Pons (tissue), 1 donor: ENCODE results near the gene SERTAD3.
A peak's percentile ranks its signal among the peaks of the same experiment; 100 is the strongest.
"Not testable (repeated sequence)": the region's sequence is repeated elsewhere in the genome, so short reads cannot be mapped to it uniquely, and the experiment has no call there.

ENCODE experiments used
- DNase-seq: peaks from one replicate; pipeline ENCODE4 v3.0.0-alpha.2; 2016; ENCODE audit warnings: low spot score

Gene SERTAD3

GRCh38 chr19:40444000-40444824 lies at the start of gene SERTAD3:
Gene SERTAD3, minus strand, starts transcription at chr19:40444335. Its CDS starts 2,255 bp downstream, at chr19:40442080.
- DNase-seq: peak; percentile 95

GRCh38 chr19:40493778-40494177 lies 49.6 kb upstream of the SERTAD3 start:
- no peak for DNase-seq

GRCh38 chr19:40492274-40492673 lies 48.1 kb upstream of the SERTAD3 start:
- no peak for DNase-seq

GRCh38 chr19:40489882-40490230 lies 45.7 kb upstream of the SERTAD3 start:
- no peak for DNase-seq

GRCh38 chr19:40486017-40486416 lies 41.9 kb upstream of the SERTAD3 start:
- DNase-seq: no peak

- DNase-seq: not testable (repeated sequence)
Observed at GRCh38 chr19:40475878-40476644, 31.9 kb upstream of the SERTAD3 start.

- DNase-seq: no peak
Observed at GRCh38 chr19:40474737-40475136, 30.6 kb upstream of the SERTAD3 start.

GRCh38 chr19:40472516-40472915 lies 28.4 kb upstream of the SERTAD3 start:
- no peak for DNase-seq

- no peak for DNase-seq
Observed at GRCh38 chr19:40471111-40471510, 27.0 kb upstream of the SERTAD3 start.

- DNase-seq: no peak
Observed at GRCh38 chr19:40469011-40469410, 24.9 kb upstream of the SERTAD3 start.

- no peak for DNase-seq
Observed at GRCh38 chr19:40466985-40467734, 23.0 kb upstream of the SERTAD3 start, which contains the start of gene SPTBN4. Gene SPTBN4, plus strand, starts transcription at chr19:40467001. Its CDS starts 5,621 bp downstream, at chr19:40472622.

- DNase-seq: no peak
Observed at GRCh38 chr19:40466219-40466984, 22.3 kb upstream of the SERTAD3 start.

- DNase-seq: peak; percentile 100
Observed at GRCh38 chr19:40465557-40466218, 21.6 kb upstream of the SERTAD3 start, which contains the start of gene BLVRB. Gene BLVRB, minus strand, starts transcription at chr19:40465745. Its CDS starts 57 bp downstream, at chr19:40465688.

- peak; percentile 45 for DNase-seq
Observed at GRCh38 chr19:40465025-40465556, 21.0 kb upstream of the SERTAD3 start.

GRCh38 chr19:40464059-40465024 lies 20.2 kb upstream of the SERTAD3 start:
- peak; percentile 79 for DNase-seq

GRCh38 chr19:40463587-40464037 lies 19.5 kb upstream of the SERTAD3 start:
- not testable (repeated sequence) for DNase-seq

- peak; percentile 23 for DNase-seq
Observed at GRCh38 chr19:40461669-40462221, 17.6 kb upstream of the SERTAD3 start.

- DNase-seq: no peak
Observed at GRCh38 chr19:40460185-40460584, 16.1 kb upstream of the SERTAD3 start.

GRCh38 chr19:40458597-40458974 lies 14.5 kb upstream of the SERTAD3 start:
- no peak for DNase-seq
